ENCODE measurements around the gene HOXA10. TPM values are rescaled to one million over a fixed set of nuclear protein-coding genes. Genes with fewer than 3 reads are reported as not detected.
A peak's percentile ranks its signal among the peaks of the same experiment; 100 is the strongest.

The HOXA10 gene
- total RNA-seq, 3 donors from 2014 or later, result 25.0 to 56.9 (median 25.8) TPM

GRCh38 chr7:27194686-27195379, 20.7 kb upstream of the HOXA10 start:
- no peak for ATAC-seq
- TF ChIP-seq CTCF (IDR thresholded peaks at IDR 0.05), result no peak
- no peak overlapping the region for H3K4me3 ChIP-seq
- no peaks in the 10 kb centered on the region for H3K36me3 ChIP-seq (ENCODE audit: low read depth)
- peak in 2 of 3 donors; percentile 52 to 60 for DNase-seq
- H3K9me3 ChIP-seq, result no peaks in the 10 kb centered on the region
- intact Hi-C loops (cut with DNase I, micrococcal nuclease), result loop anchor here in 1 of 2 donors (10.0 kb wide), 2 partner anchors 730 to 830 kb away; no protein-coding TSS in a partner anchor
- peaks cover 28% of the 10 kb centered on the region for H3K4me1 ChIP-seq (ENCODE audit: low read depth)

- Histone ChIP-seq H3K9me3 (no peaks in the 10 kb centered on the region), H3K36me3 (ENCODE audit: low read depth) (no peaks in the 10 kb centered on the region), H3K4me1 (ENCODE audit: low read depth) (peaks cover 37% of the 10 kb centered on the region), H3K4me3 (no peak overlapping the region)
- intact Hi-C loops (cut with DNase I, micrococcal nuclease), result loop anchor here in 1 of 2 donors (10.0 kb wide), 2 partner anchors 731 to 831 kb away; no protein-coding TSS in a partner anchor
- DNase-seq, result no peak
- no peak for ATAC-seq
- TF ChIP-seq CTCF (IDR thresholded peaks at IDR 0.05), result no peak
Observed at GRCh38 chr7:27194002-27194352, 19.9 kb upstream of the HOXA10 start.

- no peak for TF ChIP-seq CTCF (IDR thresholded peaks at IDR 0.05)
- H3K4me3 ChIP-seq, result peak overlapping the region; percentile 2
- intact Hi-C loops (cut with DNase I, micrococcal nuclease), result loop anchor here in 1 of 2 donors (10.0 kb wide), 2 partner anchors 731 to 831 kb away; no protein-coding TSS in a partner anchor
- no peaks in the 10 kb centered on the region for H3K36me3 ChIP-seq (ENCODE audit: low read depth)
- H3K9me3 ChIP-seq, result no peaks in the 10 kb centered on the region
- peaks cover 40% of the 10 kb centered on the region for H3K4me1 ChIP-seq (ENCODE audit: low read depth)
- ATAC-seq, result no peak
- peak in 2 of 3 donors; percentile 38 to 49 for DNase-seq
Observed at GRCh38 chr7:27193335-27194001, 19.3 kb upstream of the HOXA10 start.

GRCh38 chr7:27192546-27193334, 18.6 kb upstream of the HOXA10 start:
- DNase-seq (peak in 2 of 3 donors; percentile 55 to 71), ATAC-seq (peak; percentile 6)
- intact Hi-C loops (cut with DNase I, micrococcal nuclease), result loop anchor here in 1 of 2 donors (10.0 kb wide), 2 partner anchors 732 to 832 kb away; no protein-coding TSS in a partner anchor
- Histone ChIP-seq H3K9me3 (no peaks in the 10 kb centered on the region), H3K4me1 (ENCODE audit: low read depth) (peaks cover 40% of the 10 kb centered on the region), H3K36me3 (ENCODE audit: low read depth) (no peaks in the 10 kb centered on the region), H3K4me3 (peak overlapping the region; percentile 17)
- no peak for TF ChIP-seq CTCF (IDR thresholded peaks at IDR 0.05)

GRCh38 chr7:27191833-27192545, 17.9 kb upstream of the HOXA10 start:
- no peaks in the 10 kb centered on the region for H3K9me3 ChIP-seq
- intact Hi-C loops (cut with DNase I, micrococcal nuclease), result loop anchor here in 1 of 2 donors (10.0 kb wide), 2 partner anchors 733 to 833 kb away; no protein-coding TSS in a partner anchor
- no peaks in the 10 kb centered on the region for H3K36me3 ChIP-seq (ENCODE audit: low read depth)
- peak overlapping the region; percentile 17 for H3K4me3 ChIP-seq
- ATAC-seq (peak; percentile 37), DNase-seq (peak; percentile 71 to 79 (median 78))
- no peak for TF ChIP-seq CTCF (IDR thresholded peaks at IDR 0.05)
- peaks cover 40% of the 10 kb centered on the region for H3K4me1 ChIP-seq (ENCODE audit: low read depth)

Measured in mucosa of descending colon (tissue), 3 donors.